HG03139 (cell line): ENCODE results near the gene COTL1.

Experiments
- ATAC-seq: cut with Tn5 transposase; IDR thresholded peaks from one replicate; pipeline ENCODE4 v1.9.1; 2021; ENCODE audit not compliant: unreplicated experiment

The COTL1 gene

DNA sequence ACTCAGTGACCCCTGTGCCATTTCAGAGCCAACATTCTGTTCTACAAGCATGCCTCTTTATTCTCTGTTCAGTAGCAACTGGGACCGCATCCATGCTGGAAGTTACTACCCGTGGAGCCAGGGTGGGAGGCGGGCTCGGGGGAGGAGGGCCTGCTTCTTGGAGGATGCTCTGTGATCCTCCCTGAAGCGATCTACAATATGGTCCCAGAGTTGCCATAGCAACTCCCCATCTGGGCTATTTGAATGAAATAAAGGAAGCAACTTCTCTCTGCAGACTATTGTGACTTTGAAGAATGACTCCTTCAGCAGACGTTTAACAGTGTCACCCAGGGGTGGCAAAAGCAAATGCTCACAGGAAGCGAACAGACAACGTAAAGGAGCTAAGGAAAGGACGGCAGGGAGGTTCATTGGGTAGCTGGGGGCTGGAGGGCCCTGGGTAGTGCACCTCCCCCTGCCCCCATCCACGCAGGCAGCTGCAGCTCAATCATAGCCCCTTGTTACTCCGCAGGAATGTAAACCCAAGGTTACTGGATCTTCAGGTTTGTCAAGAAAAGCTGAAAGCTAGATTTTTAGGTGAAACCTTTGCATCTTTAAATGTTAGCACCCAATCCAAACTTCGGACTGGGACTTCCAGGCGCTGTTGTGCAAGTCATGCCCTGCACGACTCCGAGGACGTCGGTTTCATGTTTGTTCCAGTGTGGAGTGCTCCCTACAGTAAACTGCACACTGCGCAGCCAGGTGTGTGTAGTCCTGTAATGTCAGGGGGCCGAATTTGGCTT, 62.3 kb downstream of the COTL1 start:
- ATAC-seq, result no peak

DNA sequence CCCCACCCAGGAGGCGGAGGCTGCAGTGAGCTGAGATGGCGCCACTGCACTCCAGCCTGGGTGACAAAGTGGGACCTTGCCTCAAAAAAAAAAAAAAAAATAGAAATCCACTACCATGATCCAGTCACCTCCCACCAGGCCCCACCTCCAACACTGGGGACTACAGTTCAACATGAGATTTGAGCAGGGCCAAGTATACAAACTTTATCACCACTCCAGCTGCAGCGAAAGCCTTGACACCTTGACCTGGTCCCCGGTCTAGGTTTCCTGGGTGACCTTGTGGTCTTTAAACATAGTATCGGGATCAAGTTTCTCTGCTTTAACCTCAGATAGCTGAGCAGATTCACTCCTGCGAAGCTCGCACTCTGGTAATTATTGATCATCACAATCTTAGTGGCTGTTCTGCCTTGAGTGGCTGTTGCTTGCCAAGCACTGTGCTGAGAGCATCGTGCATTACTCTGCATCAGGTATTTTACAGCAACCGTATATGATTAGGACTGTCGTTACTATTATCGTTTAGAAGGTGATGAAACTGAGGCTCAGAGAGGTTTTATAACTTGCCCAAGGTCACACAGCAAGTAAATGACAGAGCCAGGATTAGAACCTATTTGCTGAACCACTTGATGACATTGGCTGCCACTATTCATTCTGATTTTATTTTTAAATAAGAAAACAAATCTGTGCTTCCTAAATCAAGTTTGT, 63.1 kb downstream of the COTL1 start:
- ATAC-seq, result no peak

DNA sequence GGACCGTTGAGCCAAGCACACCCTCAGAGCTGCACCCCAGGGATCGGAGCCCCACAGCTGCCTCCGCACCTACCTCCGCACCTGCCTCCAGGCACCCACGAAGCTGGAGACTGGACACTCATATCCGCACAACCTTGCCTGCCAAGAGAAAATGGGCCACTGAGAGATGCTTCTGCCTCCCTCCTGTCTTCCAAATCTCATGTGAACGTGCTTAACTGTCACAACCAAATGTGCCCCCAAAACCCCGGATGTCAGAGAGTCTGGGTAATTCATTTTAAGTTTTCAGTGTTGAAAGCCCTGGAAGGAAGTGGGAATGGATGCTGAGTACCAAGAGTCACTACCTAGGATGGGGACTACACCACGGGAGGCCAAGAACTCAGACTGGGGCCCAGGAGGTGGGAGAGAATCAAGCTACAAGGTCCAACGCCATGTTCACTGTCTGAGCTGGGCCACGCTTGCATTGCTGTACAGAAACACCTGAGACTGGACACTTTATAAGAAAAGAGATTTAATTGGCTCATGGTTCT, 63.9 kb downstream of the COTL1 start:
- ATAC-seq, result no peak

DNA sequence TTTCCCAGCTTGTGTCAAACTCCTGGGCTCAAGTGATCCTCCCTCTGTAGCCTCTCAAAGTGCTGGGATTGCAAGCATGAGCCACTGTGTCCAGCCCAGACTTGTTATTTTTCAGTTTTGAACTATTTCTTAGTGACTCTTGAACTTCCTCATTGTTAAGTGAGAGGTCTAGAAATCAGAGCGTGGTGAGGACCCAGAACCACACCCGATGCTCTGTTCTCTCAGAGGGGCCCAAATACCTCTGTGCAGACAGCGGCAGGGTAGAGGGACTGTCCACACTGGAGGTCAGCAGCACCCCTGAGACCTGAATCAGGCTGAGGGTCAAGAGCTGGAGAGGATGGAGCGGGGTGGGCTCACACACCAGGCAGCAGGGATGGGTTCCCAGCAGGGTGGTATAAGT, 65.7 kb downstream of the COTL1 start:
- ATAC-seq, result no peak

DNA sequence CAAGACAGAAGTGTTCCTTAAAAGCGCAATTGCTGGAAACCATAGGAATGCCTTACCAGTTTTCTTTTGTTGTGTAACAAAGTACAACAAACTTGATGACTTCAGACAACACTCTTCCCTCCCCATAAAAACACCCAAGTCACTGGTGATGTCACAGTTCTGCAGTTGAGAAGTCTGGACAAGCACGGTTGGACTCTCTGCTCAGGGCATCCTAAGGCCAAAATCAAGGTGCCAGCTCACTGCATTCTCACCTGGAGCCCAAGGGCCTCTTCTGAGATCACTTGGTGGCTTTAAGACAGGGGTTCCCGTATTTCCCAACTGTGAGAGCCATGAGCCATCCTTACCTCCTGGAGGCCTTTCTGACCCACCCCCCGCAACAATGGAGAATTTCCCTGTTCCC, 67.8 kb downstream of the COTL1 start:
- no peak for ATAC-seq

DNA sequence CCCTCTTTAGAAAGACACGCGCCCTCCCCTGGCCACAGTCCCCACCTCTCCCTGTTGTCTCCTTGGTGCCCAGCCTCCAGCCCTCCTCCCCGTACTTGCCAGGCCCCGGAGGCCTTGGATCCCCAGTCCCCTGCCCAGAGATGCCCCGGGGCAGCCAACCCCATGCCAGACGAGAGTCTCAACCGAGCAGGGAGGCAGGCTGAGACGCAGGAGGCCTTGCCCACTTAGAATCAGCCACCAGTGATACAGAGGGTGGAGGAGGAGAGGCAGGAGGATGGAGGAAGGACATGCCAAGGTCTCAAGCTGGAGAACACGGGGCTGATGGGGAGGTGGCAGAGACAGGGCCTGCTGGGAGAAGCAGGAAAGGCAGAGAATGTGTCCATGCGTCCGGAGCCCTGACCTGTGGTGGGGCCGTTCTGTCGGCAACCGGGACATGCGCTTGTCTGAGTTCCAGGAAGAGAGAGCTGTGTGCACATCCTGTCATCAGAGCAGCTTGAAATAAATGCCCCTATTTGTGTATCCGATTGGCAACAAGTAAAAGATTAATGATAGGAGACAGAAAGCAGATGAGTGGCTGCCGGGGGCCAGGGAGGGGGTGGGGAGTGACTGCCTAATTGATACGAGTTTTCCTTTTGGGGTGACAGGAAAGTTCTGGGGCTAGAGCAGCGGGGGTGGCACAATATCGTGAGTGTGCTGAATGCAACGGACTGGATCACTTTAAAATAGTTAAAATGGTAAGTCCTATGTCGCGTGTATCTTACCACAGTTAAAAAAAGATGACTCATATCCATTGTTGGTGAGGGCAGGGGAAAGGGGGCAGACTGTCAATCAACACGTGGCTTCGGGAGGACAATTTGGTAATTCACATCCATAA, 68.7 kb downstream of the COTL1 start:
- no peak for ATAC-seq

DNA sequence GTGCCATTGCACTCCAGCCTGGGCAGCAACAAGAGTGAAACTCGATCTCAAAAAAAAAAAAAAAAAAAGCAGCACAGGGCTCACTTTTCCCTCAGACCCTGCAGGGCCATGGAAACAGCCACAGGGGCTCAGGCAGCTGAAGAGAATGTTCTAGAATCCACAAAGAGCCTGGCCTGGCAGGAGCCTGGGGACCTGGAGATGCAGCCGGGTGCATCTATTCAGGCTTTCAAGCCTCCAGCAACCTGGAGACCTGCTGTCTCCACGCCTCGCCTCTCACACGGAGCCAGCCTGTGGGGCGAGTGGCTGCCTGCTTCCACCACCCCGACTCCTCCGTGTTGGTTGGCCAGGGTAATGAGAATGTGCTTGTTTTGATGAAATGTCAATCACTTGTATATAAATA, 69.4 kb downstream of the COTL1 start:
- ATAC-seq, result no peak

DNA sequence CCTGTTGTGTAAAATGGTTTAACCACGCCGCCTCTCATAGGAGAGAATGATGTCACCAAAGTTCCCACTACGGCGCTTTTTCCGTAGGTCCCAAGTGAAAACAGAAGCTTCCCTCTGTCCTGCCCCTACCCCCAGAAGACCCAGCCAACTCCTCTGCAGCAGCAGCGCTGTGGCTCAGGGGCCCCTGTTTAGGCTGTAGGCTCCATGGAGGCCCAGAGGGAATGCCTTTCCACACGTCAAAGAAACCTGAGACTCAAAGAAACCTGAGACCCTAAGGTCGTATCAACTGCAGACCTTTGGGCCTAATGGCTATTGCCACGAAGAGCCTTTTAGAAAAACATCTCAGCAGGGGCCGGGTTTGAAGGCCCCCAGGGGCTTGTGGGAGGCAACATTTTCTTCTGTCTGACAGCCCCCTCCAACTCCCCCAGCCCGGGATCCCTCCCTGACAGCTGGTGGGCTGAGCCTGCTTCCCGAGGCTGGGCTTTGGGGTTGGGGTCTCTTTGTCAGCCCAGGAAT, 70.3 kb downstream of the COTL1 start:
- ATAC-seq, result no peak

DNA sequence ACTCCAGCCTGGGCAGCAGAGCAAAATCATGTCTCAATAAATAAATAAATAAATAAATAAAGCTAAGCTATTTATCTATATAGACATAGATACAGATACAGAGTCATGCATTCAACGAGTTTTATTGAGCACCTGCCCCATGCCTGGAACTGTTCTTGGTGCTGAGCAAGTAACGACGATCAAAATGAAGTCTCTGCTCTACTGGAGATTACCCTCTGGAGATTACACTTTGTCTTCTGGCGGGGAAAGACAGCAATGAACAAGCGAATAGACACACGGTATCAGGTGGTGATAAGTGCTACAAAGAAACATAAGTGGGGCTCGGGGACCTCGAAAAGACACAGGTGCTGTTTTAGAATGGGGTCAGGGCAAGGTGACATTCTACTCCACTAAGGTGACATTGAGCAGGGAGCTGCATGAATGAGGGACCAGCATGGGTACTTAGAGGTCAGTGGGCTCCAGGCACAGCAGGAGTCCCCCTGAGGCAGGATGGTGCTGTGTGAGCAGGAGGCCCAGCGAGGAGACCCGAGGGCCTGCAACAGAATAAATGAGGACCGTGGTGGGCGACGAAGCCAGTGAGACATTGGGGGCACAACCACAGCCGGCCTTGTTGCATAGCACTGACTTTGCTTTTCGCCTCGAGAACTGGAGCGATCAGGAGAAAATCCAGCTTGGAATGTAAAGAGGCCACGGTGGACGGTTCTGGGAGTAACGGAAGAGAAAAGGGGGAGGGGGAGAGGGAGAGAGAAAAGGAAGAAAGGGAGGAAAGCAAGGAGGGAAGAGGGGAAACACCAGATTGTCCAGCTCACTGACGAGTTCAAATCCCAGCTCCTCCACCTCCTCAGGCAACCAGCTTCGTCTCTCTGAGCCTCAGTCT, 71.0 kb downstream of the COTL1 start:
- no peak for ATAC-seq

DNA sequence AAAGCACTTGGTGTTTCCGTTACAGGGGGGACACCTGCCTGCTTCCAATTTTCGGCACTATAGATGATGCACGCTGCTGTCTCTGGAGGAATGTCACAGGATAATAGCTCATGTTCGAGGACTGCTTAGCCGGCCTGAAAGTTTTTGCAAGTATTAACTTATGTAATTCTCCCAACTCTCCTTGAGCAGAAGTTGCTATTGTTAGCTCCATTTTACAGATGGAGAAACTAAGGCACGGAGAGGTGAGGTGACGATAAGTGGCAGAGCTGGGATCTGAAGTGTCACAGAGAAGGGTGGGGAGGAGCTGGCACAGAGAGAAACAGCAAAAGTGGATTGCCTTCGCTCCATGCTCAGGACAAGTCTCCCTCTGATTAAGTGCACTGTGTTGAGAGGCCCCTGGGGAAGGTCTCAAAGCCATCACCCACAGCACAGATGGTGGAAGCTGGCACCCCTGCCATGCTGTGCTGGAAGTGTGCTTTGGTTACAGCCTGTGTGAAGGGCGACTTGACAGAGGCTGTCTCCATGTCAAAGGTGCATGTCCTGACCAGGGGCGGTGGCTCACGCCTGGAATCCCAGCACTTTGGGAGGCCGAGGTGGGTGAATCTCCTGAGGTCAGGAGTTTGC, 72.7 kb downstream of the COTL1 start:
- ATAC-seq, result no peak

DNA sequence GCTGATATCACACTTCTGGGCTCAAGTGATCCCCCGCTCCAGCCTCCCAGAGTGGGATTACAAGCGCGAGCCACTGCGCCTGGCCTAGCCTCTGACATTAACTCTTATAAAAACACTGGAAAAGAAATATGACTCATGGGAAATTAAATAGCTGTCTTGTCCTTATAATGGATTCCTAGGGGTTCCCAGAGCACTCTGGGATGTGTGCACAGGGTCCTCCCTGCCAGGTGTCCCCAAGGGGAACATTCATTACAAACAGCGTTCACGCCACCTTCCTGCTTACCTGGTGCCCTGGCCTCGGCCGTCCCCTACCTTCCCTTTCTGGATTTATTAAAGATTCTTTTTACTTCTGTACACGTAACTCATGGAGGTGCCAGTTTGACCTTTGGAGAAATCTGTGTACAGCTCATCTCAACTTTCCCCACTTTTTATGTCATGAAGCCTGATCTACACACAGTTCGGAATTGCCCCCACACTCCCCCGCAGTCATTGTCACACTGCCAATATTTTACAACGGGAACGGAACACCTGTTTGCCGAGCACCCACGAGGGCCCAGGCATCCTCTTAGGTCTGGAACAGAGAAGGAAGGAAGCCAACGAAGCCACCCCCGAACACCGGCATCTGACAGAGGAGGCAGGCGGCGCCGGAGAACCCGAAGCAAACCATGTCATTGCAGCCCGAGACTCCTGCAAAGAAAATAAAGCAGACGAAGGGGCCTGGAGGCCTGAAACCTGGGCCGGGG, 73.7 kb downstream of the COTL1 start:
- no peak for ATAC-seq

DNA sequence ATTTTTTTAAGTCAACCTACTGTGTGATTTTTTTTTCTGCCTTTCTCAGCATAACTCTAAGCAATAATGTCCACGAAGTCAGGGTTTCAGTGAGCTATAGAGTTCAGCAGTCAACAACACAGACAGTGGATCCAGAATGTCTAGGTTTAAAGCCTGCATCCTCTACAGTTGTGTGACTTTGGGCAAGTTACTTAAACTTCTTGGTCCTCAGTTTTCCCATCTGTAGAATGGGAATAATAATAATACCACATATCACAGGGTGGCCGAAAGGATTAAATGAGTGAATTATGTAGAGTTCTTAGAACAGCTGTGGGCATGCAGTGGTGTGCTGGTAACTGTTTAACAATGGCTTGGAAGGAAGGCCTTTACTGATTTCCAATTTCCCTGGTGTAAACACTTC, 74.6 kb downstream of the COTL1 start:
- ATAC-seq, result no peak

DNA sequence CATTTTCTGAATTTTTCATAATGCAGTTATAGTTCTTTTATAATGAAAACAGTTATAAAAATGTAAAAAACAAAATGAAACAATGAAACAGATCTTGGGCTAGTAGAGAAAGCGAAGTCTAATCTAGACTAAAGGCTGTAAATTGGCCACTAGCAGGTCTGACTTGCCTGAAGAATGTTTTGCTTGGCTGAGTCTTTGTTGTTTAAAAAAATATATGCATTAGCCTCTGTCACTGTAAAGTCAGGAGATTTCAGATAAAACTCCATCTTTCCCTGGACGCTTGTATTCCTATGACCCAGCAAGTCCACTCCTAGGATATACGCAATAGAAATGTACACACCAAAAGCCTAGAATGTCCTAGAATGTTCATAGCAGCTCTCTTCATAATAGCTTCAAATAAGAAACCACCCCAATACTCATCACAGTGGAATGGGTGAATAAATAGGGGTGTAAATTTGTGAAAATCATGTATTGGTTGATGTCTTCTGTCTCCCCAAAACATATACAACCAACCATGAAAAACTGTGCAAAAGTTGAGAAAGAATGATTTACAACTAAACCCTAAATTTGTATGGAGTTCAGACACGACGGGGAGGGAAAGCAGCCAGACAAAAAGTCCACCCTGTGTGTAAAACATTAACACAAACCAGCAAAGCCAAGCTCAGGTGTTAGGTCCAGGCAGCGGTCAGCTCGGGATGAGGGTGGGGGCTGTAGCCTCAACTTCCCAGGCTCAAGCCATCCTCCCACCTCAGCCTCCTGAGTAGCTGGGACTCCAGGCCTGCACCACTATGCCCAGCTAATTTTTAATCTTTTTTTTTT, 75.7 kb downstream of the COTL1 start:
- no peak for ATAC-seq

DNA sequence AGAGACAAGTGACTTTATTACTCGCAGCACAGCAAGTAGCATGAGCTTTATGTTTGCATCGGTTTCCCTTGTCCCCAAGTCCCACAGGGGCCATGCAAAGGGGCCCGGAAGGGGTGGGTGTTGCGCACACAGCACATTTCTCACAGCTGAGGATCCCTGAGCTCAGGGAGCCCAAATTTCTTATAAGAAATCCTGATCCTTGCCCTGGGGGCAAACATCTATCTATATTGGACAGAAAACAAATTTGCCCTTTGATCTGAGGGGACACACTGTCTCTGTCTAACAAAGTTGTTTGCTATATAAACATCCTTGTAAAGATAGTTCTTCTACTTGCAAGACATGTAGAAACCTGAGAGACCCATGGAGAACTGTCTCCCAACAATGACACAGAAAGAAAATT, 77.7 kb downstream of the COTL1 start:
- no peak for ATAC-seq

DNA sequence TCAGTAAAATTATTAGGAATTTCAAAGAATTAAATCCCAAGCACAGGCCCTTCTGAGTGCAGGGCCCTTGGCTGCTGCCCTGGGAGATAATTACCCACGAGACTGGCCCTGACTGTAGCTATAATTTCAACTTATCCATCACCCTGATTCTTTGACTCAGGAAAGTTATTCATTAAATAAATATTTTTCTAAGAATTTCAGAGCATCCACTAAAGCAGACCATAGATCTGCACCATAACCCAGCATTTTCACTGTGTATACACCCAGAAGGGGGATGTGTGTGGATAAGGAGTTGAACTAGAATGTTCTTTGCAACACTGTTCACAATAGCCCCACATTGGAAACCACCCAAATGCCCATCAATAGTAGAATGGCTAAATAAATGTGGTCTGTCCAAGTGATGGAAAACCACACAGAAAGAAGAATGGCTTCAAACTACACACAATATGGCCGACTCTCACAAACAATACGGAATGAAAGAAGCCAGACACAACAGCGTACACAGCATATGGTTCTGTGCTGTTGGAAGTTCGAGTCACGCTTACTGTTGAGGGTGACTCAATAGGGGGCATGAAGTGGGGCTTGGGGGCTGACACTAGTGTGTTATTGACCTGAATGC, 79.5 kb downstream of the COTL1 start:
- ATAC-seq, result no peak

DNA sequence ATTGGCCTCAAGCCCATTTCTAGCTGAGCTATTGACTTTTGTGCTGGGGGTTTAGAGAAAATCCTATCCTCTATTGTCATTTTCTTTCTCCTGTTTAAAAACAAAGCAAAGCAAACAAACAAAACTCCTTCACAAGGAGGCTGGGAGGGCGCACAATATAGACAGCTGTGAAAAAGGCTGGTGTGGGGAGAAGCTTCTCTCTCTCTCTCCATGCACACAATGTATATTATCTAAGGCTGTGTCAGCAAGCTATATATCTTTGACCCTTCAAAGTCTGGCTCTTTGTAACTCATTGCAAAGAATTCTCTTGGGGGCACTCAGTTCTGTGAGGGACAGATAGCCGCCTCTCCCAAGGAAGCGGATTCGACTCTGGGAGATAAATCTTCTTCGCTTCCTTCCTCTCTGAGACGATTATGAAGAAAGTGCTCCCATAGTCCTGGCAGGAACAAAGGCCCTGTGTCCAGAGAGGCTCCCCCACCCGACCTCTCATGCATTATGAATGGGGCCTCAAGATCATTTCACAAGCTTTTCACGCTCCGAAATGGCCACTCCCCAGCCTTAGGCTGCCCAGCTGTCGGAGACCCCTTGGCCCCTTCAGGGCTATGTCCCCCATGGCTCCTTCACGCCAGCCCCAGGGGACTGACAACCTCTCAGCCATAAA, 80.3 kb downstream of the COTL1 start:
- ATAC-seq, result no peak

DNA sequence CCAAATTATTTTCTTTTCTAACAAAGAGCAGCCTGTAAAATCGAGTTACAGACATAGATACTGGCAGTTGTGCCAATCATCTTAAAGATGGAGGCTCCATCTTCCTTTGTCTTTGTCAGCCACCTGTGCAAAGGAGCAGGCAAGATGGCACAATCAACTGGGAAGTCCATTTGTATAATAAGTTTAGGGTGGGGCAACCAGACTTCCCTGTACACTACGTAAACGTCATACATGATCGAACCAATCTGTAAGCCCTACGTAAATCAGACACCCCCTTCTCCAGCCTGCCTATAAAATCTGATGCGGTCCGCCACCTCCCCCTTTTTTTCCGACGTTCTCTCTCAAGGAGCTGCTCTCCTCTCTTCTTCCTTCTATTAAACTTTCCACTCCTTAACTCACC, 82.0 kb downstream of the COTL1 start:
- ATAC-seq, result no peak
